Measurements from ENCODE around the gene MARVELD1. TPM values are rescaled to one million over a fixed set of nuclear protein-coding genes. Genes with fewer than 3 reads are reported as not detected.
A peak's percentile ranks its signal among the peaks of the same experiment; 100 is the strongest.

The MARVELD1 gene
- total and polyA plus RNA-seq, 2 of the 13 experiments (the other 11 are each of a cell fraction or from before 2014, with no cell fraction given) = not detected

- TF ChIP-seq, protein P1, sequence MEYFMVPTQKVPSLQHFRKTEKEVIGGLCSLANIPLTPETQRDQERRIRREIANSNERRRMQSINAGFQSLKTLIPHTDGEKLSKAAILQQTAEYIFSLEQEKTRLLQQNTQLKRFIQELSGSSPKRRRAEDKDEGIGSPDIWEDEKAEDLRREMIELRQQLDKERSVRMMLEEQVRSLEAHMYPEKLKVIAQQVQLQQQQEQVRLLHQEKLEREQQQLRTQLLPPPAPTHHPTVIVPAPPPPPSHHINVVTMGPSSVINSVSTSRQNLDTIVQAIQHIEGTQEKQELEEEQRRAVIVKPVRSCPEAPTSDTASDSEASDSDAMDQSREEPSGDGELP (IDR thresholded peaks at IDR 0.05; ENCODE audit: borderline replicate concordance, low read depth) = no peak
- TF ChIP-seq RAD51 (IDR thresholded peaks at IDR 0.05; ENCODE audit: borderline replicate concordance) = no peak
- no peak for TF ChIP-seq ZNF136 (CRISPR knock-in tag; IDR thresholded peaks at IDR 0.05; ENCODE audit: low read depth)
- TF ChIP-seq RBM22 (optimal IDR thresholded peaks at IDR 0.05; ENCODE audit: low read length) = peak; percentile 96
- no peak for TF ChIP-seq ZNF446 (CRISPR knock-in tag; IDR thresholded peaks at IDR 0.05)
- no peak for TF ChIP-seq NFKB2 (CRISPR knock-in tag; IDR thresholded peaks at IDR 0.05; ENCODE audit: borderline replicate concordance)
- TF ChIP-seq ZFY (CRISPR knock-in tag; IDR thresholded peaks at IDR 0.05) = no peak
- TF ChIP-seq RXRA (CRISPR knock-in tag; IDR thresholded peaks at IDR 0.05) = no peak
- TF ChIP-seq EP300 (IDR thresholded peaks at IDR 0.05; ENCODE audit: low read depth in 2 of 2, low read length in 2 of 2) = no peak
- no peak for TF ChIP-seq EP300 (CRISPR knock-in tag; IDR thresholded peaks at IDR 0.05; ENCODE audit: borderline replicate concordance)
- TF ChIP-seq, protein P2, sequence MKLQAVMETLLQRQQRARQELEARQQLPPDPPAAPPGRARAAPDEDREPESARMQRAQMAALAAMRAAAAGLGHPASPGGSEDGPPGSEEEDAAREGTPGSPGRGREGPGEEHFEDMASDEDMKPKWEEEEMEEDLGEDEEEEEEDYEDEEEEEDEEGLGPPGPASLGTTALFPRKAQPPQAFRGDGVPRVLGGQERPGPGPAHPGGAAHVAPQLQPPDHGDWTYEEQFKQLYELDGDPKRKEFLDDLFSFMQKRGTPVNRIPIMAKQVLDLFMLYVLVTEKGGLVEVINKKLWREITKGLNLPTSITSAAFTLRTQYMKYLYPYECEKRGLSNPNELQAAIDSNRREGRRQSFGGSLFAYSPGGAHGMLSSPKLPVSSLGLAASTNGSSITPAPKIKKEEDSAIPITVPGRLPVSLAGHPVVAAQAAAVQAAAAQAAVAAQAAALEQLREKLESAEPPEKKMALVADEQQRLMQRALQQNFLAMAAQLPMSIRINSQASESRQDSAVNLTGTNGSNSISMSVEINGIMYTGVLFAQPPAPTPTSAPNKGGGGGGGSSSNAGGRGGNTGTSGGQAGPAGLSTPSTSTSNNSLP (IDR thresholded peaks at IDR 0.05; ENCODE audit: low read depth, low read length) = no peak
- no peak for TF ChIP-seq IKZF1 (IDR thresholded peaks at IDR 0.05)
- TF ChIP-seq, protein P3, sequence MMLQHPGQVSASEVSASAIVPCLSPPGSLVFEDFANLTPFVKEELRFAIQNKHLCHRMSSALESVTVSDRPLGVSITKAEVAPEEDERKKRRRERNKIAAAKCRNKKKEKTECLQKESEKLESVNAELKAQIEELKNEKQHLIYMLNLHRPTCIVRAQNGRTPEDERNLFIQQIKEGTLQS (CRISPR knock-in tag; IDR thresholded peaks at IDR 0.05) = no peak
- 0 out of 2 replicates have a peak, but pooled peaks have one; percentile 49 for TF ChIP-seq ZC3H4 (CRISPR knock-in tag; IDR thresholded peaks at IDR 0.05; ENCODE audit: borderline replicate concordance)
- no peak for TF ChIP-seq ZNF234 (CRISPR knock-in tag; conservative IDR thresholded peaks at IDR 0.05)
- TF ChIP-seq, protein P4, sequence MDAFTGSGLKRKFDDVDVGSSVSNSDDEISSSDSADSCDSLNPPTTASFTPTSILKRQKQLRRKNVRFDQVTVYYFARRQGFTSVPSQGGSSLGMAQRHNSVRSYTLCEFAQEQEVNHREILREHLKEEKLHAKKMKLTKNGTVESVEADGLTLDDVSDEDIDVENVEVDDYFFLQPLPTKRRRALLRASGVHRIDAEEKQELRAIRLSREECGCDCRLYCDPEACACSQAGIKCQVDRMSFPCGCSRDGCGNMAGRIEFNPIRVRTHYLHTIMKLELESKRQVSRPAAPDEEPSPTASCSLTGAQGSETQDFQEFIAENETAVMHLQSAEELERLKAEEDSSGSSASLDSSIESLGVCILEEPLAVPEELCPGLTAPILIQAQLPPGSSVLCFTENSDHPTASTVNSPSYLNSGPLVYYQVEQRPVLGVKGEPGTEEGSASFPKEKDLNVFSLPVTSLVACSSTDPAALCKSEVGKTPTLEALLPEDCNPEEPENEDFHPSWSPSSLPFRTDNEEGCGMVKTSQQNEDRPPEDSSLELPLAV (CRISPR knock-in tag; conservative IDR thresholded peaks at IDR 0.05; ENCODE audit: low read depth) = no peak
- TF ChIP-seq ZSCAN9 (CRISPR knock-in tag; IDR thresholded peaks at IDR 0.05; ENCODE audit: borderline replicate concordance) = no peak
- no peak for TF ChIP-seq NR3C1 (CRISPR knock-in tag; IDR thresholded peaks at IDR 0.05)
- TF ChIP-seq ZNF7 (CRISPR knock-in tag; IDR thresholded peaks at IDR 0.05) = no peak
- TF ChIP-seq SNAPC2 (CRISPR knock-in tag; IDR thresholded peaks at IDR 0.05) = no peak
- TF ChIP-seq MXD4 (CRISPR knock-in tag; IDR thresholded peaks at IDR 0.05) = no peak
- no peak for TF ChIP-seq SPEN (CRISPR knock-in tag; IDR thresholded peaks at IDR 0.05; ENCODE audit: low read depth)
- TF ChIP-seq, protein P5, sequence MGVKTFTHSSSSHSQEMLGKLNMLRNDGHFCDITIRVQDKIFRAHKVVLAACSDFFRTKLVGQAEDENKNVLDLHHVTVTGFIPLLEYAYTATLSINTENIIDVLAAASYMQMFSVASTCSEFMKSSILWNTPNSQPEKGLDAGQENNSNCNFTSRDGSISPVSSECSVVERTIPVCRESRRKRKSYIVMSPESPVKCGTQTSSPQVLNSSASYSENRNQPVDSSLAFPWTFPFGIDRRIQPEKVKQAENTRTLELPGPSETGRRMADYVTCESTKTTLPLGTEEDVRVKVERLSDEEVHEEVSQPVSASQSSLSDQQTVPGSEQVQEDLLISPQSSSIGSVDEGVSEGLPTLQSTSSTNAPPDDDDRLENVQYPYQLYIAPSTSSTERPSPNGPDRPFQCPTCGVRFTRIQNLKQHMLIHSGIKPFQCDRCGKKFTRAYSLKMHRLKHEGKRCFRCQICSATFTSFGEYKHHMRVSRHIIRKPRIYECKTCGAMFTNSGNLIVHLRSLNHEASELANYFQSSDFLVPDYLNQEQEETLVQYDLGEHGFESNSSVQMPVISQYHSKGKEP (CRISPR knock-in tag; IDR thresholded peaks at IDR 0.05) = no peak
- TF ChIP-seq AKAP8 (CRISPR knock-in tag; IDR thresholded peaks at IDR 0.05) = no peak
- no peak for TF ChIP-seq ZSCAN20 (CRISPR knock-in tag; IDR thresholded peaks at IDR 0.05; ENCODE audit: borderline replicate concordance)
- no peak for TF ChIP-seq TAF15 (IDR thresholded peaks at IDR 0.05; ENCODE audit: low read depth, low read length, poor library complexity, severe bottlenecking)
Observed at GRCh38 chr10:97676770-97677581, 36.6 kb upstream of the MARVELD1 start (continued).

All from HepG2 (cell line).